ENCODE measurements around the gene CXCL3. TPM values are rescaled to one million over a fixed set of nuclear protein-coding genes. Genes with fewer than 3 reads are reported as not detected.

Gene CXCL3
- total RNA-seq: not detected

- intact Hi-C loops (cut with micrococcal nuclease): no loop called here
- Mint-ChIP-seq H3K4me1 (ENCODE audit: low read depth) (peaks cover 7% of the 10 kb centered on the region), H3K36me3 (ENCODE audit: low read depth) (no peaks in the 10 kb centered on the region), H3K27ac (no peak within 1 kb of the TSS), H3K4me3 (peak within 1 kb of the TSS; percentile 69), H3K9me3 (no peaks in the 10 kb centered on the region), H3K27me3 (peaks cover 34% of the 10 kb centered on the region)
- POLR2A ChIA-PET: no interaction called here
- DNase-seq (peak; percentile 33), ATAC-seq (peak; percentile 79)
- TF ChIP-seq, protein P1, sequence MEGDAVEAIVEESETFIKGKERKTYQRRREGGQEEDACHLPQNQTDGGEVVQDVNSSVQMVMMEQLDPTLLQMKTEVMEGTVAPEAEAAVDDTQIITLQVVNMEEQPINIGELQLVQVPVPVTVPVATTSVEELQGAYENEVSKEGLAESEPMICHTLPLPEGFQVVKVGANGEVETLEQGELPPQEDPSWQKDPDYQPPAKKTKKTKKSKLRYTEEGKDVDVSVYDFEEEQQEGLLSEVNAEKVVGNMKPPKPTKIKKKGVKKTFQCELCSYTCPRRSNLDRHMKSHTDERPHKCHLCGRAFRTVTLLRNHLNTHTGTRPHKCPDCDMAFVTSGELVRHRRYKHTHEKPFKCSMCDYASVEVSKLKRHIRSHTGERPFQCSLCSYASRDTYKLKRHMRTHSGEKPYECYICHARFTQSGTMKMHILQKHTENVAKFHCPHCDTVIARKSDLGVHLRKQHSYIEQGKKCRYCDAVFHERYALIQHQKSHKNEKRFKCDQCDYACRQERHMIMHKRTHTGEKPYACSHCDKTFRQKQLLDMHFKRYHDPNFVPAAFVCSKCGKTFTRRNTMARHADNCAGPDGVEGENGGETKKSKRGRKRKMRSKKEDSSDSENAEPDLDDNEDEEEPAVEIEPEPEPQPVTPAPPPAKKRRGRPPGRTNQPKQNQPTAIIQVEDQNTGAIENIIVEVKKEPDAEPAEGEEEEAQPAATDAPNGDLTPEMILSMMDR (IDR thresholded peaks at IDR 0.05): no peak
- CTCF ChIA-PET: interaction anchor here (1.1 to 1.2 kb wide), 2 partner anchors 22 to 96 kb away, joined by 3 read pairs; no protein-coding TSS in a partner anchor
Measured at GRCh38 chr4:74038425-74039314, at the start of gene CXCL3. CXCL3 (minus strand) TSS chr4:74038689; CDS start chr4:74038611, 78 bp downstream.

DNA sequence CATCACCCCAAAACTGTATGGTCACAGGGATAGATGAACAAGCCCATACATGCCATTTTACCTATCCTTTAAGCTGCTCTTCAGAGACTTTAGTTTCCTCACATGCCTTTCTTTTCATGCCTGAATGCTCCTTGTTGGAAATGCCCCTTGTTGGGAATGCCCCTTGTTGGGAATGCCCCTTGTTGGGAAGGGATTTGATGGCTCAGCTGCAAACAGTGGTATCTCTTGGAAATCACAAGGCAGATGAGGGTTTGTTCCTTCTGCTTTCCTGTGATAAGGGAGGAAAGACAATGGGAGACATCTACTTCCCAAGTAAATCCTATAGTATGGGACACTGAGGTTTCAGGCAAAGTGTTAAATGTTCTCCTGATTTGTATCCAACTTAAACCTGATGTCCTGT, 49.0 kb upstream of the CXCL3 start:
- DNase-seq (no peak), ATAC-seq (no peak)
- TF ChIP-seq, protein P1 (IDR thresholded peaks at IDR 0.05): no peak
- no peaks in the 10 kb centered on the region for H3K36me3 Mint-ChIP-seq (ENCODE audit: low read depth)
- CTCF ChIA-PET: no interaction called here
- no peak overlapping the region for H3K4me3 Mint-ChIP-seq
- no peaks in the 10 kb centered on the region for H3K4me1 Mint-ChIP-seq (ENCODE audit: low read depth)
- POLR2A ChIA-PET: no interaction called here
- no peaks in the 10 kb centered on the region for H3K9me3 Mint-ChIP-seq
- H3K27ac Mint-ChIP-seq: no peak overlapping the region
- H3K27me3 Mint-ChIP-seq: peaks cover 4% of the 10 kb centered on the region
- intact Hi-C loops (cut with micrococcal nuclease): no loop called here

- Mint-ChIP-seq H3K4me1 (ENCODE audit: low read depth) (no peaks in the 10 kb centered on the region), H3K36me3 (ENCODE audit: low read depth) (no peaks in the 10 kb centered on the region), H3K4me3 (no peak overlapping the region), H3K27me3 (peaks cover 4% of the 10 kb centered on the region), H3K9me3 (no peaks in the 10 kb centered on the region), H3K27ac (no peak overlapping the region)
- ChIA-PET POLR2A (no interaction called here), CTCF (no interaction called here)
- TF ChIP-seq, protein P1 (IDR thresholded peaks at IDR 0.05): no peak
- no peak for ATAC-seq
- DNase-seq: no peak
- intact Hi-C loops (cut with micrococcal nuclease): no loop called here
Measured at GRCh38 chr4:74085669-74086068, 47.2 kb upstream of the CXCL3 start.

DNA sequence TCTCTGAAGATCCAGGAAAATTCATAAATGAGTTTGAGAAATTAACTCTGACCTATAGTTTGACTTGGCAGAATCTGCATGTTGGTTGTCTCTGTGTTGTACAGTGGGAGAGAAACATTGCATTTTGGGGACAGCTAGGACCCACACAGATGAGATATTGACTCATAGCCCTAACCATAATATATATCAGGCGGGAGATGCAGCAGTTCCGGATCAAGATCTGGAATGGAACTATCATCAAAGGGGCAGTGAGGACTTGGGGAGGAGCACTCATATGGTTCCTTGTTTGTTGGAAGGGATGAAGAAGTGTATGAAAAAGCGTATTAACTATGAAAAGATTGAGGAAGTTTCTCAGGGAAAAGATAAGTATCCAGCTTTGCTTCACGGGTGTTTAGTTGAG, 46.5 kb upstream of the CXCL3 start:
- H3K9me3 Mint-ChIP-seq: no peaks in the 10 kb centered on the region
- peaks cover 6% of the 10 kb centered on the region for H3K27me3 Mint-ChIP-seq
- POLR2A ChIA-PET: no interaction called here
- H3K27ac Mint-ChIP-seq: no peak overlapping the region
- H3K4me3 Mint-ChIP-seq: no peak overlapping the region
- TF ChIP-seq, protein P1 (IDR thresholded peaks at IDR 0.05): no peak
- intact Hi-C loops (cut with micrococcal nuclease): no loop called here
- no peak for DNase-seq
- H3K36me3 Mint-ChIP-seq (ENCODE audit: low read depth): no peaks in the 10 kb centered on the region
- ATAC-seq: no peak
- CTCF ChIA-PET: no interaction called here
- no peaks in the 10 kb centered on the region for H3K4me1 Mint-ChIP-seq (ENCODE audit: low read depth)

DNA sequence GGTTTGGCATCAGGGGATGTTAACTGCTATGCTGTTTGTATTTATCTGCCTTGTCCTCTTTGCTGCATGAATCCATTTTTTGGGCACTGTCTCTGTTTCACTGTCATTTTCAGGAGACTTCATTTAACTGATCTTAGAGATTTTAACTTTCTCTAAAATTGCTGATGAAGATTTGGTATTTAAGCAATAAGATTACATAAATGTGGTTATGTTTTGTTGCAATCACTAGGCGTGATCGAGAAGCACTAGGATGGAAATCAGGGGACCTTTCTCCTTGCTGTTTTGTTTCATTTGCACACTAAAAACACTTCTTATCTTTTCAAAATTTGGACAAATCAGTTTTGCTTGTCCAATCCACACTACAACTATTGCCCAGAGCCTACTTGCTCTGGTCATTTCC, 45.1 kb upstream of the CXCL3 start:
- ChIA-PET POLR2A (no interaction called here), CTCF (no interaction called here)
- no peaks in the 10 kb centered on the region for H3K4me1 Mint-ChIP-seq (ENCODE audit: low read depth)
- TF ChIP-seq, protein P1 (IDR thresholded peaks at IDR 0.05): no peak
- no peak for ATAC-seq
- no peaks in the 10 kb centered on the region for H3K9me3 Mint-ChIP-seq
- H3K27ac Mint-ChIP-seq: no peak overlapping the region
- no peaks in the 10 kb centered on the region for H3K36me3 Mint-ChIP-seq (ENCODE audit: low read depth)
- DNase-seq: no peak
- intact Hi-C loops (cut with micrococcal nuclease): no loop called here
- peaks cover 9% of the 10 kb centered on the region for H3K27me3 Mint-ChIP-seq
- H3K4me3 Mint-ChIP-seq: no peak overlapping the region
